Activated T-helper 1 cell treated with anti-CD3 and anti-CD28 coated beads, Interleukin-2, amount 50 U/mL, for 16 hours (primary cell): ENCODE results near the gene LAMC2.
"Not testable (repeated sequence)": the region's sequence is repeated elsewhere in the genome, so short reads cannot be mapped to it uniquely, and the experiment has no call there.

Source experiments
- DNase-seq, 2 donors: peaks; one replicate each; pipeline ENCODE4 v3.0.0-alpha.2; 2020; ENCODE audit warnings: low read depth in 1 of 2, low spot score in 1 of 2

Gene LAMC2

DNA sequence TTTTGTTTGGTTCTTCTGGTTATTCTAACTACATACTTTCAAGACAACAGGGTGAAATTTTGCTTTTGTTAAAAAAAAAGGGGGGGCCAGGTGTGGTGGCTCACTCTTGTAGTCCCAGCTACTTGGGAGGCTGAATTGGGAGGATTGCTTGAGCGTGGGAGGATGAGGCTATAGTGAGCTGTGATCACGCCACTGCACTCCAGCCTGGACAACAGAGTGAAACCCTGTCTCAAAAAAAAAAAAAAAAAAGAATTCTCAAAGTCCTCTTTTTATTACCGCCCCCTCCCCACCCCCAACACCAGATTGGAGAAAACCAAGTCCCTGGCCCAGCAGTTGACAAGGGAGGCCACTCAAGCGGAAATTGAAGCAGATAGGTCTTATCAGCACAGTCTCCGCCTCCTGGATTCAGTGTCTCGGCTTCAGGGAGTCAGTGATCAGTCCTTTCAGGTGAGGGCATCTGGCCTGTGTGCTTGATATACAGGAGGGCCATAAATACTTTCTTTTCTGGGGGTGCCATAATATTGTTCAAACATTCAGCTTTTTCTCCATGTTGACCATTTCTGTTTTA is 50.2 kb downstream of the LAMC2 start:
- no peak for DNase-seq

DNA sequence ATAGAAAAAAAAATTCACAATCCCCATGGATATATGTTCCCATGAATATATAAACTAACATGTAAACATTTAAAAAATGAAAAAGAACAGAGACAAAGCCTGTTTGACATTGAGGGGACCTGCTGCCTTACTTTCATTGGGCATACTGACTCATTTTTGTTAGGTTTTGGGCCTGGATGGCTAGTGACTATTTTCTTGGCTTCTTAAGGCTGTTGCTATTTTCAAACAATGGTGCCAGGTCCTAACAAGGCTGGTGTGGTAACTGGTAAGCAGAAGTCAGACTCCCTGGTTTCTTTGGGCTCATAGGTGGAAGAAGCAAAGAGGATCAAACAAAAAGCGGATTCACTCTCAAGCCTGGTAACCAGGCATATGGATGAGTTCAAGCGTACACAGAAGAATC is 51.0 kb downstream of the LAMC2 start:
- no peak for DNase-seq

DNA sequence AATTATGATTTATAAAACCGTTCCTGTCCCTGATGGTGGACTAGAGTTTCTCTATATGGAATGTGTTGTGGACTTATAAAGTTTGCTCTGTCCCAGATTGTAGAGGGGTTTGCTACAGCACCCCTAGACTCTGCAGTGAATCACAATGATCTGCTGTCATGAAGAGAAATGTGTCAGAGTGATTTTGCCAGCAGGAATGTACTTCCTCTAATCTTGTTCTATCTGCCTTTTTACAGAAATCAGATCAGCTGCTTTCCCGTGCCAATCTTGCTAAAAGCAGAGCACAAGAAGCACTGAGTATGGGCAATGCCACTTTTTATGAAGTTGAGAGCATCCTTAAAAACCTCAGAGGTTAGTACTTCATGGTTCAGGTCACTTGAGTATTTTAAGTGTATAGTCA is 52.0 kb downstream of the LAMC2 start:
- no peak for DNase-seq

DNA sequence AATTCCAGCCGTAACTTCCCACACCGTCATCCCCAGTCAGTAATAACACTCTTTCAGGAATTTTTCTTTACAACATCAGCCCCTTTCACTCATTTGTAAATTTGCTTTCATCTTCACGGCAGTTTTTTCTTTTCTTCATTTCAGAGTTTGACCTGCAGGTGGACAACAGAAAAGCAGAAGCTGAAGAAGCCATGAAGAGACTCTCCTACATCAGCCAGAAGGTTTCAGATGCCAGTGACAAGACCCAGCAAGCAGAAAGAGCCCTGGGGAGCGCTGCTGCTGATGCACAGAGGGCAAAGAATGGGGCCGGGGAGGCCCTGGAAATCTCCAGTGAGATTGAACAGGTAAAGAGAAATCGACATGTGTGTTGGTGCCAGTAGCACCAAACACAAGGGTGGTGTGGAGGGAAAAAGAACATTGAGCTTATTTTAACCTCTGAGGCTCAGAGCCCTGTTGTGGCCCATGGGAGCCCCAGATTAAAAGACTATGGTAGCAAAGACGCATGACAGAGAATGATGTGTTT is 53.2 kb downstream of the LAMC2 start:
- no peak for DNase-seq

DNA sequence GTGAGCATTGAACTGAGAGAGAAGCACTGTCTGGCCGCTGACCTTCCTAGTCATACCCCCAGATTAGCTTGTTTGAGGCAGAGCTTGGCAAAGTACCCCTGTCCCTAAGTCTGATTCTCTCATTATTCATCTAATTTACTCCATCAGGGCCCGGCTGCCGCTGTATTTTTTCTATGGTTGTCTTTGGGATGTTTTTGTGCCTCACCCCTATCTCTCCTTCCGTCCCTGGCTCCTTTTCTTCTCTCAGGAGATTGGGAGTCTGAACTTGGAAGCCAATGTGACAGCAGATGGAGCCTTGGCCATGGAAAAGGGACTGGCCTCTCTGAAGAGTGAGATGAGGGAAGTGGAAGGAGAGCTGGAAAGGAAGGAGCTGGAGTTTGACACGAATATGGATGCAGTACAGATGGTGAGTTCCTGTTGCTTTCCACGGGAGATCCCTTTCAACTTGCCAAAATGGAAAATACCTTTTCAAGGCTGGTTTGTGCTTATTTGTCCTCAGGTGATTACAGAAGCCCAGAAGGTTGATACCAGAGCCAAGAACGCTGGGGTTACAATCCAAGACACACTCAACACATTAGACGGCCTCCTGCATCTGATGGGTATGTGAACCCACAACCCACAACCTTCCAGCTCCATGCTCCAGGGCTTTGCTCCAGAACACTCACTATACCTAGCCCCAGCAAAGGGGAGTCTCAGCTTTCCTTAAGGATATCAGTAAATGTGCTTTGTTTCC is 53.9 kb downstream of the LAMC2 start:
- no peak for DNase-seq

DNA sequence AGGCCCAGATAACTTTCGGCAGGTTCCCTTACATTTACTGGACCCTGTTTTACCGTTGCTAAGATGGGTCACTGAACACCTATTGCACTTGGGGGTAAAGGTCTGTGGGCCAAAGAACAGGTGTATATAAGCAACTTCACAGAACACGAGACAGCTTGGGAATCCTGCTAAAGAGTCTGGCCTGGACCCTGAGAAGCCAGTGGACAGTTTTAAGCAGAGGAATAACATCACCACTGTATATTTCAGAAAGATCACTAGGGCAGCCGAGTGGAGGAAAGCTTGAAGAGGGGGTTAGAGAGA is 54.4 kb downstream of the LAMC2 start:
- DNase-seq = no peak

DNA sequence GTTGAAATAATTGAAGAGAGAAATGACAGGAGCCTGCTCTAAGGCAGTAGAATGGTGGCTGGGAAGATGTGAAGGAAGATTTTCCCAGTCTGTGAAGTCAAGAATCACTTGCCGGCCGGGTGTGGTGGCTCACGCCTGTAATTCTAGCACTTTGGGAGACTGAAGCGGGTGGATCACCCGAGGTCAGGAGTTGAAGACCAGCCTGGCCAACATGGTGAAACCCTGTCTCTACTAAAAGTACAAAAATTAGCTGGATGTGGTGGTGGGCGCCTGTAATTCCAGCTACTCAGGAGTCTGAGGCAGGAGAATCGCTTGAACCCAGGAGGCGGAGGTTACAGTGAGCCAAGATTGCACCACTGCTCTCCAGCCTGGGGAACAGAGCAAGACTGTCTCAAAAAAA is 54.8 kb downstream of the LAMC2 start:
- not testable (repeated sequence) for DNase-seq

DNA sequence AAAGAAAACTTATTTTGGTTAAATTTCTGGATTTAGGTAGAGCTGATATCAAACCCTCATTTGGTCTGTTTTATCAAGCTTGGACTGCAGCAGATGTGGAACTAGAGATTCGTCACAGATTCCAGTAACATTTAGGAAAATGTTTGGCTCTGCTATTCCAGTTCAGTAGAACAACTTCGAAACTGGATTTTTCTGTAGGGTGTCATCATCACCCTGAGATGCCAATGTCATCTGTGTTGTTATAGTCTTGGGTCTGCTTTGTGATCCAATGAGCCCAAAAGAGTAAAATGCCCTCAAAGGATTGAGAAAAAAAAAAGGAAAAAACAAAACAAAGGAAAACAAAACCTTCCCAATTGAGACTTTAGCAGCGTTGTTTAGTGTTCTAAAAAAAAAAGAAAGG is 55.4 kb downstream of the LAMC2 start:
- no peak for DNase-seq

DNA sequence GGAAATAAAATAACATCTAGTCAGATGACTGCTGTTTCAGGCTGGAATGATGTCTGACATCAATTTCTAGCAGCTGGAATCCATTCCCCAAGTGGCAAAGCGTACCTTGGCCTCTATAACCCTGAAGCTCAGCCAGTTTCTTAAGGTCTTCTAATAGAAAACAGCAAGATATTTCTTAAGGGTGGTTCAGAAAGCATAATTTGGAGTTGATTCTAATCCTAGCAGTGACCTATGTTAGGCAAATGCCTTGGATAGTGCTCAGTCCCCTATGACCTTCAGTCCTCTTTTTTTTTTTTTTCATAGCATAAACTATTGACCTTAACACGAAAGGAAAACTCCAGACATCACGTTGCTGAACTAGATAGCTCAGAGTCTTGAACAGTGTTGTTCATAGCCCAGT is 56.5 kb downstream of the LAMC2 start:
- DNase-seq = no peak

DNA sequence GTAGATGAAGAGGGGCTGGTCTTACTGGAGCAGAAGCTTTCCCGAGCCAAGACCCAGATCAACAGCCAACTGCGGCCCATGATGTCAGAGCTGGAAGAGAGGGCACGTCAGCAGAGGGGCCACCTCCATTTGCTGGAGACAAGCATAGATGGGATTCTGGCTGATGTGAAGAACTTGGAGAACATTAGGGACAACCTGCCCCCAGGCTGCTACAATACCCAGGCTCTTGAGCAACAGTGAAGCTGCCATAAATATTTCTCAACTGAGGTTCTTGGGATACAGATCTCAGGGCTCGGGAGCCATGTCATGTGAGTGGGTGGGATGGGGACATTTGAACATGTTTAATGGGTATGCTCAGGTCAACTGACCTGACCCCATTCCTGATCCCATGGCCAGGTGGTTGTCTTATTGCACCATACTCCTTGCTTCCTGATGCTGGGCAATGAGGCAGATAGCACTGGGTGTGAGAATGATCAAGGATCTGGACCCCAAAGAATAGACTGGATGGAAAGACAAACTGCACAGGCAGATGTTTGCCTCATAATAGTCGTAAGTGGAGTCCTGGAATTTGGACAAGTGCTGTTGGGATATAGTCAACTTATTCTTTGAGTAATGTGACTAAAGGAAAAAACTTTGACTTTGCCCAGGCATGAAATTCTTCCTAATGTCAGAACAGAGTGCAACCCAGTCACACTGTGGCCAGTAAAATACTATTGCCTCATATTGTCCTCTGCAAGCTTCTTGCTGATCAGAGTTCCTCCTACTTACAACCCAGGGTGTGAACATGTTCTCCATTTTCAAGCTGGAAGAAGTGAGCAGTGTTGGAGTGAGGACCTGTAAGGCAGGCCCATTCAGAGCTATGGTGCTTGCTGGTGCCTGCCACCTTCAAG is 57.3 kb downstream of the LAMC2 start:
- no peak for DNase-seq

DNA sequence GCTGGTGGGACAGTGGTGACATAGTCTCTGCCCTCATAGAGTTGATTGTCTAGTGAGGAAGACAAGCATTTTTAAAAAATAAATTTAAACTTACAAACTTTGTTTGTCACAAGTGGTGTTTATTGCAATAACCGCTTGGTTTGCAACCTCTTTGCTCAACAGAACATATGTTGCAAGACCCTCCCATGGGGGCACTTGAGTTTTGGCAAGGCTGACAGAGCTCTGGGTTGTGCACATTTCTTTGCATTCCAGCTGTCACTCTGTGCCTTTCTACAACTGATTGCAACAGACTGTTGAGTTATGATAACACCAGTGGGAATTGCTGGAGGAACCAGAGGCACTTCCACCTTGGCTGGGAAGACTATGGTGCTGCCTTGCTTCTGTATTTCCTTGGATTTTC is 58.4 kb downstream of the LAMC2 start:
- no peak for DNase-seq

DNA sequence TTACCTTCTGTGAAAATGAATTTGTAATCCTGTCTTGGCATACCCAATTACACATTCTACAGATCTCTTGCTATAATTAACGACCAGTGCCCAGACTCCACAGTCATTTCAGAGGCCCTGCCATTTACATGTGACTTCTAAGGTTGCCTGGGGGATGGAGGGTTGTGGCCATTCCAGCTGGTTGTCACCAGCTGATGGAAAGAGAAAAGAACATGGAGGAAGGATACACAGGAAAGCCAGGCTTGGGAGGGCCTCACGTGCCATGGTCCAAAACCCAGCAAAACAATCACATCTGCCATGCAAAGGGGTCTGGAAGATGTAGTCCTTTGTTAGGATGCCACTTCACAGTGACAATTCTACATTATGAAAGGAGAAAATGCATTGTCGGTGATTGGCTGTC is 59.3 kb downstream of the LAMC2 start:
- no peak for DNase-seq

DNA sequence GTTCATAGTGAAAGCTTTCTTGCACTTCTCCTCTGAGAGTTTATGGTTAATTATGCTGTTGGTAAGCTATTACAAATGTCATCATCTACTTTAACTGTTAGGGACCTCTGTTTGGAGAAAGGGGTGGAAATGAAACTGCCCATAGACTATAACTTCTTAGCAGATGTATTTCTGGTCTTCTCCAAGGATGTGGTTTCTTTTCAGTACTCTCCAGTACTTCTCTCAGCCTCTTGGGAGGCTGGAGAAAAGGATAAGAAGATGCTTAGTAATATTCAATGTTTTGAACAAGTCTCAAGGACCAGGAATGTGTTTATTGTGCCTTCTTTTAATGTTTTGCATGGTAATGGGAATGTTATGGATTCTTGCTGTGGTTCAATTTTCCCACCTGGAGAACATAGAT is 60.4 kb downstream of the LAMC2 start:
- no peak for DNase-seq

DNA sequence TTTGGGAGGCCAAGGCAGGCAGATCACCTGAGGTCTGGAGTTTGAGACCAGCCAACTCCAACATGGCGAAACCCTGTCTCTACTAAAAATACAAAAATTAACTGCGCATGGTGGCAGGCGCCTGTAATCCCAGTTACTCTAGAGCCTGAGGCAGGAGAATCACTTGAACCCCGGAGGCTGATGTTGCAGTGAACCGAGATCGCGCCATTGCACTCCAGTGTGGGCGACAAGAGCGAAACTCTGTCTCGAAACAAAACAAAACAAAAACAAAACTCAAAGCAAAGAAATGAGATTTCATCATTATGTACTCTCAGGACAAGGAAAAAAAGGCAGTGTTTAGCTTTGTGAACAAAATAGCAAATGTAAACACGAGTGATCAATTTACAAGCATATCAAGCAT is 61.0 kb downstream of the LAMC2 start:
- no peak for DNase-seq

DNA sequence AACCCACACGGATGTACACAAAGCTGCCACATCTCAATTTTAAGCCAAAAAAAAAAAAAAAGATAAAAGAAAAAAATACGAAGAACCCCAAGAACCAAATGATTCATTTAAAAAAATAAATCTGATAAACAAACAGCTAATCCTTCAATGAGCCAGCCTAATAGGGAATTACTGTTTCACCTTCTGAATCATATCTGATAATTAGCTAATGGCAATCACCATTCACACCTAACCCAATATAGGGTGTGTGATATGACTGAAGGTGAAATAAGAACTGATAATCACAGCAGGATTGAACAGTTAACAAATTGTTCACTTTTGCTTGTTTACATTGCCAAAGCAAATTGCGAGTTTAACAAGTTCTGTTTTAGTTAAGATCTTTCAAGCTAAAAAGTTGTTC is 61.4 kb downstream of the LAMC2 start:
- no peak for DNase-seq

DNA sequence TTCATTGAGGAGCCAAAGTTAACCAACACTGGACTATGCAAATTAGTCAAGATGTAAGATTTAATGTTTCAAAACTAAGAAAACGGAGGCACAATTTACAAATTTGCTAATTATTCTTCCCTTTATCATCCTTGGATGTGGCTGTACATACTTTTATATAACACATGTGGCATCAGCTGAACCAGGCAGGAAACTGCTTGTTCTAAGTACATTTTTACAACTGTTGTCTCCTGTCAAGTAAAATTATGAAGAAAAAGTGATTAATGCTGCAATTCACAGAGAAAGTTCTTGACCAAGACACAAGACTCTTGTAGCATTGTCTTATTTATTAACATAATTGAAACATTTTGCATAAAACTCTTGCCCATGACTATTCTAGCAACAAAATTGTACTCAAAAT is 61.9 kb downstream of the LAMC2 start:
- no peak for DNase-seq

DNA sequence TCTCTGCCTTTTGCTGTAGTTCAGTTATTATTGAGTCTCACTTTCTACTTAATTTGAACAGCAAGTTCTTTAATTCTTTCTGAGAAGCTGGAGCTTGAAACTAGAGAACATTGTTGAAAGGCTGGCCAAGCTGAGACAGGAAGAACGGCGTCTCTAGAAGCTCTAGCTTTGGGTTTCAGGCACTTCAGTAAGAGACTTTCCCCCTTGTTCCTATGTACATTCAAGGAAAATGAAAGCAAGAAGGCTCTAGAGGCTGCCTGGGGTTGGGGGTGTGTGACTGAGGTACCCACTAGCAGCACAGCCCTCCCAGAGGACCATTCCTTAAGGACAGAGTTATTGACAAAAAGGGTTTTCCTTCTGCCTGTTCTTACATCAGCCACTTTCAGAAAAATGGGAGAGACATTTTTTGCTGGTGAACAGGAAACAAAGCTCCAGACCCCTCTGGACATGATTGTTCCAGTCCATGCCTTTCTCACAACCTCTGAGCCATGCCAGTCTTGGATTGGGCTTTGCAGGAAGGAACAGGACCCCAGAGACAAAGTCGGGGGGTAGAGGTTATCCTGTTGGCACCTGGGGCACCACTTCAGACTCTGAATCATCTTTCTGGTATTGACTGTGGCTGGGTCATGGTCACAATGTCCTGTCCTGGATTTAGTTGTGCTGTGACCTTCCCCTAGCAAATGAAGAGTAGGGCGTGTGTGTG is 63.1 kb downstream of the LAMC2 start:
- no peak for DNase-seq

DNA sequence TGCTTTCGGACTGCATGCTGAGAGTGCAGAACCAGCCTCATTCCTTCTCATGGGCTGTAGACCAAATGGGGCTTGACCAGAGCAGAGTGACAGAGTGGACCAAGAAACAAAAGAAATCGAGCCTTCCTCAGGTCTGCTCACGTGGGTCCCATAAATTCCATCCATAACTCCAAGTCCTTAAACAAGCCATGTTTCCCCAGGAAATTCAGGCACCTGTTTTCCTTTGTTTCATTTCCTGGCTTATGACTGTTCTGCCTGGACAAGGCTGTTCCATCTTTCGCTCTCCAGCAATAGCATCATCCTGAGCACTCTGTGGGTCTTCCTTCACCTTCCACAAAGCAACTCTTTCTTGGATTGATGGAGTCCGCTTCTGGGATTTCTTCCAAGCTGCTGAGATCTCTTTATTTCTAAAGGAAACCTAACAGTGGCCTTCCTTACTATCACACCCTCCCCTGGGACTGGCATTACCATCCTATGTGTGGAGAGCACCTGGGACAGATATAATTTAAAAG is 63.9 kb downstream of the LAMC2 start:
- no peak for DNase-seq

DNA sequence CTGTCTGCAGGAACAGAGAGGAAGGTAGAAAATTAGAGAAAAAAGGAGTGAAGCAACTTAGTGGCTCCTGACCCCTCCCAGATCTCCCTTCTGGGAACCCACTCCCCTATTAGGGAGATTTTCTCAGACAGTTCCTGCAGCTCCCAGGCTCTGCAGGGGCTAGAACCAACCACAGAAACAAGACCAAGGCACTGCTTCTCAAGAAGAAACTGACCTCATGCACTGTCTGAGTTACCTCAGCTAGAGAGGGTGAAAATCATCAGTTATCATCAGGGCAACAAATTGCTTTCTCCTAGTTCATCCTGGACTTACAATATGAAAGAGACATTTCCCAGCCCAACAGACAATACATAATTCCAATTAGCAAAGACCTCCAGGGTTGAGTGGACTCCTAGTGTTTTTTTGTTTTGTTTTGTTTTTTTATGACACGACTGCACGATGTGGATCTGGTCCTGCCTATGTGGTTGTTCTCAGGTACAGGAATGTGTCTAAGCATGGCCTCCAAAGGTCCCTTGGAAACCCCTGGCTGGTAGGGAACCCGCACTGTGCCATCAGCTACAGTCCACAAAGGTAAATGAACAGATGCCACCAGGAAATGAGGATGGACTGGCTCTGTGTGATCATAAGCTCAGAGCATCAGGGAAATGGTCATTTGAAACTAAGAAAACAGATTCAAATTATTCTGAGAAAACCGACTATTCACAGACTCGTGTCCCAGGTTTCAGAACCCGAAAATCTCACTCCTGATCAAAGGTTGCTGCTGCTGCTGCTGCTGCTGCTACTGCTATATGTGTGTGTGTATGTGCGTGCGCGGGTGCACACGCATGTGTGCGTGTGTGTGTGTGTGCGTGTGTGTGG is 65.3 kb downstream of the LAMC2 start:
- no peak for DNase-seq

DNA sequence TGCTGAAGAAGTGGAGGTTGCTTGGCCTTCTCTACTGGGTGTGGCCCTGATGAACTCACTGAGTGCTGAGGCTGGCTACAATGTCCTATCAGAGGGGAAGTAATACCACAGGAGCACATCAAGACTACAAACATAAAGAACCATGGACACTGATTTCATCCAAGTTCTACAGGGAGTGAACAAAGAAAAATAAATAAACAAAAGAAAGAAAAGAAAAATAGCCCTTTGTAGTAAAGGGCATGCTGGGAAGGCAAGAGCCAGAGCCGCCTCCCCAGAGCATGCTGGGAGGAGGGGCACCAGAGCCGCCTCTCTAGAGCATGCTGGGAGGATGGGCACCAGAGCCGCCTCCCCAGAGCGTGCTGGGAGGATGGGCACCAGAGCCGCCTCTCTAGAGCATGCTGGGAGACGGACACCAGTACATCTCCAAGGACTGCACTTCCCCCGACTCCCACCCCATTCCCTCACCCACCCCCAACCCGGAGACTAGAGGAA is 65.9 kb downstream of the LAMC2 start:
- DNase-seq = no peak
